Inferior parietal cortex (tissue), 1 donor: ENCODE measurements around the gene RNF144A.
A peak's percentile ranks its signal among the peaks of the same experiment; 100 is the strongest.

Experiments
- DNase-seq: peaks from one replicate; pipeline ENCODE4 v3.0.0-alpha.2; 2016; ENCODE audit errors: extremely low spot score

The RNF144A gene

GRCh38 chr2:7044253-7045250 is 127.3 kb downstream of the RNF144A start:
- DNase-seq = peak; percentile 87

GRCh38 chr2:7045601-7046590 is 128.7 kb downstream of the RNF144A start:
- no peak for DNase-seq

- DNase-seq = no peak
These were observed 130.4 kb downstream of the RNF144A start for GRCh38 chr2:7047661-7048060.

- no peak for DNase-seq
These were observed 131.6 kb downstream of the RNF144A start for GRCh38 chr2:7048762-7049294.

- no peak for DNase-seq
These were observed 135.2 kb downstream of the RNF144A start for GRCh38 chr2:7052404-7052803.

- no peak for DNase-seq
These were observed 136.5 kb downstream of the RNF144A start for GRCh38 chr2:7053650-7054265.

- no peak for DNase-seq
These were observed 140.7 kb downstream of the RNF144A start for GRCh38 chr2:7057865-7058400.

- DNase-seq = no peak
These were observed 142.9 kb downstream of the RNF144A start for GRCh38 chr2:7060156-7060555.

- no peak for DNase-seq
These were observed 143.6 kb downstream of the RNF144A start for GRCh38 chr2:7060631-7061449.

- DNase-seq = no peak
These were observed 144.2 kb downstream of the RNF144A start for GRCh38 chr2:7061450-7061789.

- no peak for DNase-seq
These were observed 144.7 kb downstream of the RNF144A start for GRCh38 chr2:7061921-7062320.

GRCh38 chr2:7063789-7064188 is 146.6 kb downstream of the RNF144A start:
- DNase-seq = no peak

GRCh38 chr2:7068457-7068856 is 151.2 kb downstream of the RNF144A start:
- no peak for DNase-seq

- DNase-seq = no peak
These were observed 153.3 kb downstream of the RNF144A start for GRCh38 chr2:7070483-7070882.

- DNase-seq = no peak
These were observed 153.9 kb downstream of the RNF144A start for GRCh38 chr2:7071154-7071553.

- no peak for DNase-seq
These were observed 154.8 kb downstream of the RNF144A start for GRCh38 chr2:7071916-7072556.

- no peak for DNase-seq
These were observed 156.7 kb downstream of the RNF144A start for GRCh38 chr2:7073901-7074300.

GRCh38 chr2:7075834-7076233 is 158.6 kb downstream of the RNF144A start:
- no peak for DNase-seq

GRCh38 chr2:7077660-7078267 is 160.6 kb downstream of the RNF144A start:
- DNase-seq = no peak
